Naive thymus-derived CD8-positive, alpha-beta T cell (primary cell): ENCODE data around the gene CXCR4. TPM values are rescaled to one million over a fixed set of nuclear protein-coding genes. Genes with fewer than 3 reads are reported as not detected.

Source experiments
- ATAC-seq, 2 donors: fragments of 150-1000 bp; cut with Tn5 transposase in 1 of 2; sonication (Bioruptor Pico), chemical (Tn5 transposase) in 1 of 2; 1 replicate in 1 of 2; 2 replicates in 1 of 2; pipeline ENCODE4 v1.10.0; 2021; ENCODE audit warnings: mild to moderate bottlenecking in 2 of 2, moderate library complexity in 2 of 2
- POLR2A ChIA-PET: fragments of 350-600 bp; sonication (Branson Sonifier 250); formaldehyde crosslinking; loops from one replicate; lab custom pipeline; 2021; ENCODE audit warnings: antibody characterized with exemption; lab: Charles Lee
- DNase-seq, 10 donors: peaks; one replicate each; pipeline versions ENCODE4 v3.0.0 to v3.0.0-alpha.2; 2020 to 2022
- H3K27ac Mint-ChIP-seq, 10 donors: one replicate each; pipeline ENCODE4 v1.8.0; 2020 to 2022; ENCODE audit warnings: mild to moderate bottlenecking in 10 of 10, mixed read lengths in 10 of 10, moderate library complexity in 4 of 10, inconsistent platforms in 1 of 10
- H3K27me3 Mint-ChIP-seq, 5 donors: one replicate each; pipeline ENCODE4 v1.8.0; 2021 to 2022; ENCODE audit warnings: mixed read lengths in 5 of 5
- H3K36me3 Mint-ChIP-seq, 3 donors: one replicate each; pipeline ENCODE4 v1.8.0; 2020 to 2022; ENCODE audit warnings: mixed read lengths in 3 of 3, mild to moderate bottlenecking in 2 of 3, inconsistent platforms in 1 of 3
- H3K4me1 Mint-ChIP-seq, 4 donors: one replicate each; pipeline ENCODE4 v1.8.0; 2021 to 2022; ENCODE audit warnings: mixed read lengths in 4 of 4
- H3K4me3 Mint-ChIP-seq, 10 donors: one replicate each; pipeline ENCODE4 v1.8.0; 2020 to 2022; ENCODE audit warnings: mild to moderate bottlenecking in 10 of 10, mixed read lengths in 10 of 10, moderate library complexity in 6 of 10, inconsistent platforms in 1 of 10
- H3K9me3 Mint-ChIP-seq, 9 donors: one replicate each; pipeline ENCODE4 v1.8.0; 2020 to 2022; ENCODE audit warnings: mixed read lengths in 9 of 9, mild to moderate bottlenecking in 3 of 9, inconsistent platforms in 1 of 9, moderate library complexity in 1 of 9
- polyA plus RNA-seq, 3 donors: library from polyadenylated mRNA; unstranded; fragments of 300-500 nt; fragmentation: Illumina TruSeq; gene quantifications; one replicate each; pipeline ENCODE4 v1.2.3, GENCODE V29; 2021
- total RNA-seq, 8 experiments: library from RNA in 2 of 8; stranded (reverse) in 2 of 8; gene quantifications; one replicate each; pipeline ENCODE4 v1.2.3 and lab custom pipeline; 2021 to 2026

The CXCR4 gene
- total and polyA plus RNA-seq, 5 experiments from 2014 or later: 366 to 1,161 (median 439) TPM

GRCh38 chr2:136130511-136130910 is 12.6 kb upstream of the CXCR4 start:
- H3K36me3 Mint-ChIP-seq: no peaks in the 10 kb centered on the region
- POLR2A ChIA-PET: interaction anchor here (0.6 to 17.3 kb wide), 17 partner anchors 5 to 232 kb away, joined by 3 to 703 read pairs (median 5); partner anchors contain the start of genes CXCR4 and DARS1
- H3K9me3 Mint-ChIP-seq: no peaks in the 10 kb centered on the region
- ATAC-seq (no peak), DNase-seq (no peak)
- H3K4me3 Mint-ChIP-seq: peak overlapping the region; percentile 73 to 95 (median 87)
- peaks cover 61 to 100% (median 97%) of the 10 kb centered on the region in 4 donors for H3K4me1 Mint-ChIP-seq
- peak overlapping the region; percentile 99 to 100 (median 100) for H3K27ac Mint-ChIP-seq
- no peaks in the 10 kb centered on the region for H3K27me3 Mint-ChIP-seq

- peaks cover 60 to 100% (median 97%) of the 10 kb centered on the region in 4 donors for H3K4me1 Mint-ChIP-seq
- no peaks in the 10 kb centered on the region for H3K9me3 Mint-ChIP-seq
- peak; percentile 1 for ATAC-seq
- peak in 2 of 10 donors; percentile 29 to 42 for DNase-seq
- no peaks in the 10 kb centered on the region for H3K27me3 Mint-ChIP-seq
- H3K4me3 Mint-ChIP-seq: peak overlapping the region; percentile 73 to 95 (median 87)
- POLR2A ChIA-PET: interaction anchor here (0.7 to 17.3 kb wide), 16 partner anchors 5 to 252 kb away, joined by 3 to 703 read pairs (median 5); partner anchors contain the start of genes CXCR4 and DARS1
- no peaks in the 10 kb centered on the region for H3K36me3 Mint-ChIP-seq
- peak overlapping the region; percentile 99 to 100 (median 100) for H3K27ac Mint-ChIP-seq
Observed at GRCh38 chr2:136130045-136130444, 12.1 kb upstream of the CXCR4 start.

DNA sequence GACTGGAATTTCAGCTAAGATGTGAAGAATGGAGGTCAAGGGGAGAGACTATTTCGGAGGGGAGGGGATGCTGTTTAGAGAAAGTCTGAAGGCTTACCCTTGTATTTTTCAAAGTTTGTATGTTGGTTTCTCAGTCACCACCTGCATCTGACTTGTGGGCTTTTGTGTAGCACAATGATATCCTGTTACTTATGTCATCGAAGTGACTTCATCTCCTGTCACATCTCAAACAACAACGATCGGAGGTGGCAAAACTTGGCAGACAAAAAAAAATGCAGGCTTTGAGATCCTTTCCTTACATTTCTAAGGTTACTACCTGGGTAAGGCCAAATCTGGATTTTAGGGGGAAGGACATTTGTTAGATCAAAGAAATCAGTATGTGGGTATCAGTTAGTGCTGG is 11.7 kb upstream of the CXCR4 start:
- peak; percentile 37 to 43 for ATAC-seq
- POLR2A ChIA-PET: interaction anchor here (0.7 to 17.3 kb wide), 14 partner anchors 6 to 253 kb away, joined by 3 to 703 read pairs (median 6); partner anchors contain the start of genes CXCR4 and MCM6
- Mint-ChIP-seq H3K4me1 (peaks cover 58 to 100% (median 97%) of the 10 kb centered on the region in 4 donors), H3K27me3 (no peaks in the 10 kb centered on the region), H3K27ac (peak overlapping the region; percentile 99 to 100 (median 100)), H3K36me3 (no peaks in the 10 kb centered on the region), H3K9me3 (no peaks in the 10 kb centered on the region), H3K4me3 (peak overlapping the region; percentile 73 to 95 (median 87))
- peak in 8 of 10 donors; percentile 58 to 91 (median 85) for DNase-seq

DNA sequence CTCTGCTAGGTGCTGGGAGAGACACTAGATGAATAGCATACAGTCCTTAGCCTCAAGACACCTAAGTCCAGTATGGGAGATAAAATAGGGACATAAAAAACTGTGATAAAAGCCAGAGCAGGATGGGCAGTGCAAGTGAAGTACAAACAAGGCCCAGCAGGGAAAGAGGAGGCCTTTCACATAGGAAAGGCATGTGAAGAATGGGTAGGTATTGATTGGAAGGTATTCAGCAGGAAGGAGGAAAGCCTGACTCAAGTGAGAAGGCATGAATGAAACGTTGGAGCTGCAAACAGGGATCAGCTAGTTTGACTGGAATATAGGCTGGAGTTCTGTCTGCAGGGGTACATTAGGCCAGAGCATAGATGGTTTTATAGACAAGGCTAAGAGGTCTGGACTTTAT is 11.0 kb upstream of the CXCR4 start:
- Mint-ChIP-seq H3K36me3 (no peaks in the 10 kb centered on the region), H3K4me3 (peak overlapping the region; percentile 73 to 95 (median 87)), H3K4me1 (peaks cover 57 to 100% (median 97%) of the 10 kb centered on the region in 4 donors), H3K9me3 (no peaks in the 10 kb centered on the region), H3K27ac (peak overlapping the region; percentile 99 to 100 (median 100)), H3K27me3 (no peaks in the 10 kb centered on the region)
- DNase-seq (no peak), ATAC-seq (no peak)
- POLR2A ChIA-PET: interaction anchor here (1.0 to 17.3 kb wide), 9 partner anchors 7 to 253 kb away, joined by 3 to 703 read pairs (median 6); partner anchors contain the start of genes CXCR4 and MCM6

DNA sequence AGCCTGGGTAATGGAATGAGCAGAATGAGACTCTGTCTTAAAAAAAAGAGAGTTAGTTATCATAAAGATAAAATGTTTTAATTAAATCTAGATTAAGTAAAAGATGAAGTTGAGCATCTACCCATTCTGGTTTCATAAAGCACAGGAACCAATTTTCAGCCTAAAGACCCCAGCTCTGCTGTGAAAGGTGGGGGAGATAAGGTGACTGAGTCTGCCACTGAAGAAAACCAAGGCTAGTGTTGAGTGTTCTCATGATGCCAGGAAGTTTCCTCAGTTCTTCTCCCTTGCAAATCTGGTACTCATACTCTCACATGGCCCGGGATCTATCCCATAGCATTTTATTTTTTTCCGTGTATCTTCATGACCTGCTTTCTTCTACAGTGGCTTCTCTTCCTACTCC is 10.4 kb upstream of the CXCR4 start:
- DNase-seq (peak in 2 of 10 donors; percentile 10 to 29), ATAC-seq (no peak)
- peaks cover 56 to 100% (median 97%) of the 10 kb centered on the region in 4 donors for H3K4me1 Mint-ChIP-seq
- H3K9me3 Mint-ChIP-seq: no peaks in the 10 kb centered on the region
- peak overlapping the region; percentile 73 to 95 (median 88) for H3K4me3 Mint-ChIP-seq
- no peaks in the 10 kb centered on the region for H3K27me3 Mint-ChIP-seq
- peak overlapping the region; percentile 99 to 100 (median 100) for H3K27ac Mint-ChIP-seq
- POLR2A ChIA-PET: interaction anchor here (1.0 to 17.3 kb wide), 8 partner anchors 7 to 110 kb away, joined by 3 to 703 read pairs (median 8); partner anchors contain the start of gene CXCR4
- no peaks in the 10 kb centered on the region for H3K36me3 Mint-ChIP-seq

- Mint-ChIP-seq H3K27me3 (no peaks in the 10 kb centered on the region), H3K36me3 (no peaks in the 10 kb centered on the region), H3K4me3 (peak overlapping the region; percentile 65 to 91 (median 83)), H3K9me3 (no peaks in the 10 kb centered on the region), H3K27ac (peak overlapping the region; percentile 99 to 100 (median 100)), H3K4me1 (peaks cover 61 to 100% (median 97%) of the 10 kb centered on the region in 4 donors)
- ATAC-seq (peak; percentile 6 to 8), DNase-seq (peak in 6 of 10 donors; percentile 57 to 83 (median 67))
- POLR2A ChIA-PET: interaction anchor here (0.7 to 17.3 kb wide), 12 partner anchors 8 to 255 kb away, joined by 3 to 703 read pairs (median 4); partner anchors contain the start of gene CXCR4
Observed at GRCh38 chr2:136127356-136127755, 9.4 kb upstream of the CXCR4 start.

- POLR2A ChIA-PET: interaction anchor here (1.8 to 17.3 kb wide), 4 partner anchors 9 to 113 kb away, joined by 6 to 703 read pairs (median 150); partner anchors contain the start of gene CXCR4
- Mint-ChIP-seq H3K4me1 (peaks cover 60 to 100% (median 97%) of the 10 kb centered on the region in 4 donors), H3K36me3 (no peaks in the 10 kb centered on the region), H3K9me3 (no peaks in the 10 kb centered on the region), H3K27ac (peak overlapping the region; percentile 99 to 100 (median 100)), H3K27me3 (no peaks in the 10 kb centered on the region), H3K4me3 (peak overlapping the region; percentile 65 to 91 (median 83))
- DNase-seq: peak in 4 of 10 donors; percentile 25 to 64 (median 40)
- ATAC-seq: no peak
Observed at GRCh38 chr2:136126421-136126926, 8.5 kb upstream of the CXCR4 start.

DNA sequence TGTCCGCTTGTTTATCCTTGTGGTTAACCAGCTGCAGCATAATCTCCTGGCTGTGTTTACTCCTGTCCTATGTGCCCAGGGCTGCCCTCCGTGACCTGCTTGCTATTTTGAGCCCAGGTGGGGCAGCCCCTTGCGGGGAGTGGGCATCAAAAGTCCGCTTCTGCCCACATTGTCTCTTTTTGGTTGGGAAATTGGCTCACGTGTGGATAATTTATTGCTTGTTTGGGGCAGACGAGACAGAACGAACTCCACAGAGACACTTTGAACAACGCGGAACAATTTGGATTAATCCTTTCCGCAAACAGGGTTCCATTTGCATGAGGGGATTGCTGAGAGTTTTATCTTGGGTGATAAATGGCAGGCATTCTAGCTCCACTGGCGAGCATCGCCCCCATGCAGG is 8.1 kb upstream of the CXCR4 start:
- DNase-seq (no peak), ATAC-seq (no peak)
- Mint-ChIP-seq H3K27me3 (no peaks in the 10 kb centered on the region), H3K4me3 (peak overlapping the region; percentile 66 to 91 (median 83)), H3K4me1 (peaks cover 61 to 100% (median 98%) of the 10 kb centered on the region in 4 donors), H3K9me3 (no peaks in the 10 kb centered on the region), H3K27ac (peak overlapping the region; percentile 99 to 100 (median 100)), H3K36me3 (no peaks in the 10 kb centered on the region)
- POLR2A ChIA-PET: interaction anchor here (0.8 to 17.3 kb wide), 9 partner anchors 9 to 255 kb away, joined by 3 to 703 read pairs (median 6); partner anchors contain the start of genes CXCR4 and DARS1

DNA sequence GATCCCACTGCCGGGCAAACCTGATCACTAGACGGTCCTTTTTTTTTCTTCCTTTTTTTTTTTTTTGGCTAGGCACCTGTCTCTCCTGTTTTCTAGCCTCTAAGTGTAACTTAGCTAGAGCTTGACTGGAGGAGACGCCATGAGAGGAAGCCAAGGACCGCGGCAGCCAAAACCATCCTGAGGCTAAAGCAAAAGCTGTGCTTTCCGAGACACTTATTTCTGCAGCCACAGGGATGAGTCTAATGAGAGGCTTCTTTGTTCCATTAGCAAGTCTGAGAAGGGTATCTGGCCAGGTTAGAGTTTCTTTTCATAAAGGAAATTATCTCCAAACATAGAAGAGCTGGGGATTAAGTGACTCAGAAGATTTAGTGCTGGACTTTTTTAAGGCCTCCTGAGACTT is 7.3 kb upstream of the CXCR4 start:
- H3K4me3 Mint-ChIP-seq: peak overlapping the region; percentile 66 to 91 (median 85)
- H3K9me3 Mint-ChIP-seq: no peaks in the 10 kb centered on the region
- H3K27ac Mint-ChIP-seq: peak overlapping the region; percentile 99 to 100 (median 100)
- peaks cover 56 to 100% (median 98%) of the 10 kb centered on the region in 4 donors for H3K4me1 Mint-ChIP-seq
- POLR2A ChIA-PET: interaction anchor here (0.7 to 17.3 kb wide), 14 partner anchors 10 to 256 kb away, joined by 3 to 703 read pairs (median 4); partner anchors contain the start of genes CXCR4 and DARS1
- ATAC-seq (no peak), DNase-seq (peak in 1 of 10 donors; percentile 35)
- no peaks in the 10 kb centered on the region for H3K36me3 Mint-ChIP-seq
- no peaks in the 10 kb centered on the region for H3K27me3 Mint-ChIP-seq

- H3K27ac Mint-ChIP-seq: peak overlapping the region; percentile 99 to 100 (median 100)
- H3K4me3 Mint-ChIP-seq: peak overlapping the region; percentile 66 to 91 (median 85)
- no peaks in the 10 kb centered on the region for H3K9me3 Mint-ChIP-seq
- POLR2A ChIA-PET: interaction anchor here (0.7 to 17.3 kb wide), 12 partner anchors 10 to 255 kb away, joined by 3 to 703 read pairs (median 4); partner anchors contain the start of genes CXCR4 and DARS1
- no peaks in the 10 kb centered on the region for H3K36me3 Mint-ChIP-seq
- H3K27me3 Mint-ChIP-seq: no peaks in the 10 kb centered on the region
- DNase-seq (peak in 3 of 10 donors; percentile 41 to 47 (median 45)), ATAC-seq (no peak)
- peaks cover 55 to 100% (median 98%) of the 10 kb centered on the region in 4 donors for H3K4me1 Mint-ChIP-seq
Observed at GRCh38 chr2:136124805-136125204, 6.9 kb upstream of the CXCR4 start.

DNA sequence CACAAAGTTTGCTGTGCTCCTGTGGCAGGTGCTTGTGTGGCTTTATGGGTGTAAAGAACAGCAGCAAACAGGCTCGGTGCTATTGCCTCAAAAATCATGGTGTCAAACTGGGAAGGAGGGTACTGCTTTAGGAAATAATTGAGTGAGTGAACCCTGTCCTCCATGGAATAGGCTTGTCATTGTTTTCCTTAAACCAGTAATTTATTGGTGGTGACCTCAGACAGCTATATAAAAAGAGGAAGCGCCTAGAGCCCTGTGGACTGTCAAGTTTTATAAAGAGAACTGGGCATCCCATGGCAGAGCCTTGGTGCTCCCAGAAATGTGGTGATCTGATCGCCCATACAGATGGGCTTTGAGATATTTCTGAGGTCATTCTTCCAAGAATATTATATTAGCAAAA is 4.7 kb upstream of the CXCR4 start:
- ATAC-seq (no peak), DNase-seq (no peak)
- POLR2A ChIA-PET: interaction anchor here (0.7 to 10.3 kb wide), 7 partner anchors 13 to 205 kb away, joined by 3 to 280 read pairs (median 3); no protein-coding TSS in a partner anchor
- Mint-ChIP-seq H3K27me3 (peaks cover 0 to 3% (median 0%) of the 10 kb centered on the region in 5 donors), H3K4me1 (peaks cover 49 to 90% (median 83%) of the 10 kb centered on the region in 4 donors), H3K36me3 (peaks cover 0 to 3% (median 2%) of the 10 kb centered on the region in 3 donors), H3K4me3 (peak overlapping the region in 8 of 10 donors; percentile 59 to 87 (median 74)), H3K27ac (peak overlapping the region; percentile 99 to 100 (median 100)), H3K9me3 (peaks cover 0 to 6% (median 0%) of the 10 kb centered on the region in 9 donors)
